Measurements from ENCODE around the gene HOXC5.

GRCh38 chr12:54047964-54048303, 15.1 kb downstream of the HOXC5 start:
- TF ChIP-seq POLR2AphosphoS5 (IDR thresholded peaks at IDR 0.05) (no peak), POLR2A (IDR thresholded peaks at IDR 0.05) (no peak)
- TF ChIP-seq, protein P1, sequence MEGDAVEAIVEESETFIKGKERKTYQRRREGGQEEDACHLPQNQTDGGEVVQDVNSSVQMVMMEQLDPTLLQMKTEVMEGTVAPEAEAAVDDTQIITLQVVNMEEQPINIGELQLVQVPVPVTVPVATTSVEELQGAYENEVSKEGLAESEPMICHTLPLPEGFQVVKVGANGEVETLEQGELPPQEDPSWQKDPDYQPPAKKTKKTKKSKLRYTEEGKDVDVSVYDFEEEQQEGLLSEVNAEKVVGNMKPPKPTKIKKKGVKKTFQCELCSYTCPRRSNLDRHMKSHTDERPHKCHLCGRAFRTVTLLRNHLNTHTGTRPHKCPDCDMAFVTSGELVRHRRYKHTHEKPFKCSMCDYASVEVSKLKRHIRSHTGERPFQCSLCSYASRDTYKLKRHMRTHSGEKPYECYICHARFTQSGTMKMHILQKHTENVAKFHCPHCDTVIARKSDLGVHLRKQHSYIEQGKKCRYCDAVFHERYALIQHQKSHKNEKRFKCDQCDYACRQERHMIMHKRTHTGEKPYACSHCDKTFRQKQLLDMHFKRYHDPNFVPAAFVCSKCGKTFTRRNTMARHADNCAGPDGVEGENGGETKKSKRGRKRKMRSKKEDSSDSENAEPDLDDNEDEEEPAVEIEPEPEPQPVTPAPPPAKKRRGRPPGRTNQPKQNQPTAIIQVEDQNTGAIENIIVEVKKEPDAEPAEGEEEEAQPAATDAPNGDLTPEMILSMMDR (IDR thresholded peaks at IDR 0.05) = no peak
